Tibial artery (tissue), 4 donors: ENCODE data around the gene CLDN12.

Experiments
- DNase-seq, 2 donors: peaks; one replicate each; pipeline ENCODE4 v3.0.0-alpha.2; 2019
- H3K27ac ChIP-seq, 2 donors: fragments of 200-600 bp; sonication (generic) in 1 of 2; 1 replicate in 1 of 2; 2 replicates in 1 of 2; pipeline ENCODE4 v1.5.1; 2018 to 2019; ENCODE audit warnings: mild to moderate bottlenecking in 1 of 2
- H3K27me3 ChIP-seq, 2 donors: fragments of 200-600 bp; sonication (generic) in 1 of 2; one replicate each; pipeline versions ENCODE4 v1.5.1 to v1.6.0; 2016 to 2019
- H3K36me3 ChIP-seq, 3 donors: fragments of 200-600 bp; sonication (generic) in 2 of 3; one replicate each; pipeline ENCODE4 v1.5.1; 2016 to 2019; ENCODE audit warnings: mild to moderate bottlenecking in 2 of 3
- H3K4me1 ChIP-seq, 4 donors: fragments of 200-600 bp; sonication (generic) in 2 of 4; 1 replicate in 3 of 4; 2 replicates in 1 of 4; pipeline ENCODE4 v1.5.1; 2016 to 2019
- H3K4me3 ChIP-seq, 2 donors: fragments of 200-600 bp; sonication (generic) in 1 of 2; 1 replicate in 1 of 2; 2 replicates in 1 of 2; pipeline ENCODE4 v1.5.1; 2018 to 2019; ENCODE audit warnings: mild to moderate bottlenecking in 2 of 2
- H3K9me3 ChIP-seq, 3 donors: fragments of 200-600 bp; sonication (generic) in 1 of 3; one replicate each; pipeline ENCODE4 v1.5.1; 2016 to 2019
- intact Hi-C: fragments of 100-400 bp; cut with DNase I; formaldehyde crosslinking; loops from one replicate; pipeline ENCODE4 v1.15.0; 2023; ENCODE audit warnings: low total_unique reads
- TF ChIP-seq, protein P1 (sequence below), 2 experiments: fragments of 200-600 bp in 1 of 2; fragments of 450-650 bp in 1 of 2; IDR thresholded peaks; one replicate each; pipeline ENCODE4 v1.5.1; 2017 to 2019; ENCODE audit warnings: antibody characterized with exemption in 2 of 2, mild to moderate bottlenecking in 1 of 2, moderate library complexity in 1 of 2

The CLDN12 gene

DNA sequence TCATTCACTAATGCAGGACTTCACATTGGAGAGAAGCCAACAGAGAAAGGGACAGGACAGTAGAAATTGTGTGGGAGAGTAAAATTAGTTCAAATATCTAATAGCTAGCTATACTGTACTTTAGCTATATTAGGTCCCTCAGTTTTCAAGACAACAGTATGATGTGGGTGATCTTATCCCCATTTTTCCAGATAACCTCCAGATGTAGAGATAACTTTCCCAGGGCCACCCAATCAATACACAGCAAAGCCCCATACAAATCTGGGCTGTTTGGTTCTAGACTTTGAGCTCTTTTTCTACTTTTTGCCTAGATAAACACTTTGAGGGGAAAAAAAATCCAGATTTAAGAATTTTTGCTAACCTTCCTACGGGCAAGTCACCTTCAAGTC, 482 bp upstream of the CLDN12 start:
- peaks cover 11 to 15% (median 11%) of the 10 kb centered on the region in 3 donors for H3K36me3 ChIP-seq
- peak overlapping the region; percentile 71 to 73 for H3K4me3 ChIP-seq
- H3K9me3 ChIP-seq = peaks cover 0 to 13% (median 7%) of the 10 kb centered on the region in 3 donors
- no peak for DNase-seq
- intact Hi-C loops = loop anchor here (5.0 kb wide), 1 partner anchor 55 kb away; the partner anchor contains the start of gene GTPBP10
- peaks cover 0 to 18% (median 12%) of the 10 kb centered on the region in 4 donors for H3K4me1 ChIP-seq
- TF ChIP-seq, protein P1, sequence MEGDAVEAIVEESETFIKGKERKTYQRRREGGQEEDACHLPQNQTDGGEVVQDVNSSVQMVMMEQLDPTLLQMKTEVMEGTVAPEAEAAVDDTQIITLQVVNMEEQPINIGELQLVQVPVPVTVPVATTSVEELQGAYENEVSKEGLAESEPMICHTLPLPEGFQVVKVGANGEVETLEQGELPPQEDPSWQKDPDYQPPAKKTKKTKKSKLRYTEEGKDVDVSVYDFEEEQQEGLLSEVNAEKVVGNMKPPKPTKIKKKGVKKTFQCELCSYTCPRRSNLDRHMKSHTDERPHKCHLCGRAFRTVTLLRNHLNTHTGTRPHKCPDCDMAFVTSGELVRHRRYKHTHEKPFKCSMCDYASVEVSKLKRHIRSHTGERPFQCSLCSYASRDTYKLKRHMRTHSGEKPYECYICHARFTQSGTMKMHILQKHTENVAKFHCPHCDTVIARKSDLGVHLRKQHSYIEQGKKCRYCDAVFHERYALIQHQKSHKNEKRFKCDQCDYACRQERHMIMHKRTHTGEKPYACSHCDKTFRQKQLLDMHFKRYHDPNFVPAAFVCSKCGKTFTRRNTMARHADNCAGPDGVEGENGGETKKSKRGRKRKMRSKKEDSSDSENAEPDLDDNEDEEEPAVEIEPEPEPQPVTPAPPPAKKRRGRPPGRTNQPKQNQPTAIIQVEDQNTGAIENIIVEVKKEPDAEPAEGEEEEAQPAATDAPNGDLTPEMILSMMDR (IDR thresholded peaks at IDR 0.05) = no peak
- H3K27ac ChIP-seq = peak overlapping the region; percentile 90 to 92
- no peaks in the 10 kb centered on the region for H3K27me3 ChIP-seq

DNA sequence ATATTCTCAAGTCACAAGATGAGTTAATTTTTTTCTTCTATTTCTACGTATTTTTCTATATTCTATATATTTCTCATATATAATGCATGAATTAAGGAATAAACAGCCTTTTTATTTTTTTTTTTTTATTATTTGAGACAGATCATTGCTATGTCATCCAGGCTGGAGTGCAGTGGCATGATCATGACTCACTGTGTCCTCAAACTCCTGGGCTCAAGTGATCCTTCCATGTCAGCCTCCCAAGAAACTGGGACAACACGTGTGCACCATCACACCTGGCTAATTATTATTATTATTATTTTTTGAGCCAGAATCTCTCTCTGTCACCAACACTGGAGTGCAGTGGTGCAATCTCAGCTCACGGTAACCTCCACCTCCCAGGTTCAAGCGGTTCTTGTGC, 1.5 kb downstream of the CLDN12 start:
- H3K9me3 ChIP-seq = no peaks in the 10 kb centered on the region
- DNase-seq = no peak
- peaks cover 21 to 28% (median 21%) of the 10 kb centered on the region in 3 donors for H3K36me3 ChIP-seq
- peak overlapping the region in 1 of 2 donors; percentile 90 for H3K27ac ChIP-seq
- intact Hi-C loops = loop anchor here (5.0 kb wide), 1 partner anchor 57 kb away; the partner anchor contains the start of gene GTPBP10
- H3K27me3 ChIP-seq = no peaks in the 10 kb centered on the region
- TF ChIP-seq, protein P1 (IDR thresholded peaks at IDR 0.05) = no peak
- peaks cover 0 to 18% (median 12%) of the 10 kb centered on the region in 4 donors for H3K4me1 ChIP-seq
- no peak overlapping the region for H3K4me3 ChIP-seq

DNA sequence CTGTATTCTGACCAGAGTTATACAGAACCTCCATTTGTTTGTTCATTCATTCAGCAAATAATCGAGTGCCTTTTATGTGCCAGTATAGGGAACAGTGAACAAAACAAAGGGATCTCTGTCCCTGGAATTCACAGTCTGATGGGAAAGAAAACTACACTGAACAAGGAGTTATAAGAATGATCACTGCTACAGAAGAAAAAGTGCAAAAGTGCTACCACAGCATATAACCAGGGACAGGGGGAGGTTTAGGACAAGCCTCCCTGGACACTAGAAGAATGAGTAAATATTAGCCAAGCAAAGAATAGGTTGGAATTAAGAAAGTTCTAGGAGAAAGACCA, 4.2 kb downstream of the CLDN12 start:
- H3K27me3 ChIP-seq = no peaks in the 10 kb centered on the region
- no peak overlapping the region for H3K4me3 ChIP-seq
- peaks cover 26 to 49% (median 27%) of the 10 kb centered on the region in 3 donors for H3K36me3 ChIP-seq
- DNase-seq = no peak
- peaks cover 0 to 23% (median 20%) of the 10 kb centered on the region in 4 donors for H3K4me1 ChIP-seq
- TF ChIP-seq, protein P1 (IDR thresholded peaks at IDR 0.05) = no peak
- intact Hi-C loops = no loop called here
- no peaks in the 10 kb centered on the region for H3K9me3 ChIP-seq
- H3K27ac ChIP-seq = no peak overlapping the region

DNA sequence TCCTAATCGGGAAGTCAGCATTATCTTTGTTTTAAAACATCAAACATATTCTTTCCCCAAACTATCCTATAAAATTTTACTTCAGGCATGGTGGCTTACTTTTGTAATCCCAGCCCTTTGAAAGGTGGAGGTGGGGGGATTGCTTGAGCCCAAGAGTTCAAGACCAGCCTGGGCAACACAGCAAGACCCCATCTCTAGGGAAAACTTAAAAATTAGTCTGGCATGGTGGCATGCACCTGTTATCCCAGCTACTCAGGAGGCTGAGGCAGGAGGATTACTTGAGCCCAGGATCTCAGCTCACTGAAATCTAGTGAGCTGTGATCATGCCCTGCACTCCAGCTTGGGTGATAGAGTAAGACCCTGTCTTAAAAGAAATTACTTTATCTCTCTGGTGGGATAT, 4.9 kb downstream of the CLDN12 start:
- peaks cover 32 to 56% (median 33%) of the 10 kb centered on the region in 3 donors for H3K36me3 ChIP-seq
- intact Hi-C loops = no loop called here
- no peaks in the 10 kb centered on the region for H3K9me3 ChIP-seq
- H3K4me3 ChIP-seq = no peak overlapping the region
- no peak for DNase-seq
- TF ChIP-seq, protein P1 (IDR thresholded peaks at IDR 0.05) = no peak
- no peak overlapping the region for H3K27ac ChIP-seq
- H3K27me3 ChIP-seq = no peaks in the 10 kb centered on the region
- peaks cover 0 to 23% (median 20%) of the 10 kb centered on the region in 4 donors for H3K4me1 ChIP-seq

DNA sequence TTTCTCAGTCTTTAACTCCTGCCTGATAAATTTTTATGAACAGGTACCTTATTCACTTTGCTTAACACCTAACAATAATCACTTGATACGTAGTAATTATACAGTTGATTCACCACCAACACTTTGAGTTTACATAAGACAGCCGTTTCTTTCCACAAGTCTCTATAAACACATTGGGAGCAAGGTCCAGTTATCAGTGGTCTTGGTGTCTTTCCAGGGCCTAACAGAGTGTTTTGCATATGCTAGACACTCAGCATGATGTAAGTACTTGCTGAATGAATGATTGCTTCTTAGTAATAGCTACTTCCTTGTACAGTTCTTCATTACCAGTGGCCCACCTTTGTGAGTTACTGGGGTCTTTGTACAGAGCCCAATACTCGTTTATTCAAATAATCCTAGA, 6.4 kb downstream of the CLDN12 start:
- Histone ChIP-seq H3K4me1 (peaks cover 0 to 17% (median 14%) of the 10 kb centered on the region in 4 donors), H3K9me3 (no peaks in the 10 kb centered on the region), H3K36me3 (peaks cover 35 to 57% (median 36%) of the 10 kb centered on the region in 3 donors), H3K27me3 (no peaks in the 10 kb centered on the region), H3K27ac (no peak overlapping the region), H3K4me3 (no peak overlapping the region)
- TF ChIP-seq, protein P1 (IDR thresholded peaks at IDR 0.05) = no peak
- no peak for DNase-seq
- intact Hi-C loops = no loop called here

DNA sequence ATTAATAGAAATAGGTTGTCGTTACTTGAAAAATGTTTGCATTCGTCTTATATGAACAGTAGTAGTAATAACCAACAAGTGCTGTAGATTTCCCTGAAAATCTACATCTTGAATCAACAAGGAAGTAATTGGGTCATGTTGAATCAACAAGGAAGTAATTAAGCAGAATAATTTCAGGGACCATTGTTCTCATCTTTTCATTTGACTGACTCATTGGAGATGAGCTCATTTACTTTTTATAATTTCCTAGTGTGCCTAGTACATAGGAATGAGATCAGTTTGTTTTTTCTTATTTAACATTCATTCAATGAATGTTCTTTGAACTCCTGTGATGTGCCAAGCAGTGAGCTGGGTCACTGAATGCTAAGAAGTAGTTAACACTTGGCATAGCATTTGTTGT, 8.2 kb downstream of the CLDN12 start:
- intact Hi-C loops = no loop called here
- no peak overlapping the region for H3K4me3 ChIP-seq
- no peak overlapping the region for H3K27ac ChIP-seq
- peaks cover 27 to 55% (median 33%) of the 10 kb centered on the region in 3 donors for H3K36me3 ChIP-seq
- no peaks in the 10 kb centered on the region for H3K9me3 ChIP-seq
- TF ChIP-seq, protein P1 (IDR thresholded peaks at IDR 0.05) = no peak
- DNase-seq = no peak
- H3K4me1 ChIP-seq = peaks cover 0 to 13% (median 5%) of the 10 kb centered on the region in 4 donors
- no peaks in the 10 kb centered on the region for H3K27me3 ChIP-seq
